ENCODE results near the gene DOCK3.
"Not testable (repeated sequence)": the region's sequence is repeated elsewhere in the genome, so short reads cannot be mapped to it uniquely, and the experiment has no call there.

The DOCK3 gene

DNA sequence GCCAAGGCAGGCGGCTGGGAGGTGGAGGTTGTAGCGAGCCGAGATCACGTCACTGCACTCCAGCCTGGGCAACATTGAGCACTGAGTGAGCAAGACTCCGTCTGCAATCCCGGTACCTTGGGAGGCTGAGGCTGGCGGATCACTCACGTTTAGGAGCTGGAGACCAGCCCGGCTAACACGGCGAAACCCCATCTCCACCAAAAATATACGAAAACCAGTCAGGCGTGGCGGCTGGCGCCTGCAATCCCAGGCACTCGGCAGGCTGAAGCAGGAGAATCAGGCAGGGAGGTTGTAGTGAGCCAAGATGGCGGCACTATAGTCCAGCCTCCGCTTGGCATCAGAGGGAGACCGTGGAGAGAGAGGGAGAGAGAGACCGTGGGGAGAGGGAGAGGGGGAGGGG lies 129.6 kb downstream of the DOCK3 start:
- not testable (repeated sequence) for DNase-seq (ENCODE audit: low spot score)

DNA sequence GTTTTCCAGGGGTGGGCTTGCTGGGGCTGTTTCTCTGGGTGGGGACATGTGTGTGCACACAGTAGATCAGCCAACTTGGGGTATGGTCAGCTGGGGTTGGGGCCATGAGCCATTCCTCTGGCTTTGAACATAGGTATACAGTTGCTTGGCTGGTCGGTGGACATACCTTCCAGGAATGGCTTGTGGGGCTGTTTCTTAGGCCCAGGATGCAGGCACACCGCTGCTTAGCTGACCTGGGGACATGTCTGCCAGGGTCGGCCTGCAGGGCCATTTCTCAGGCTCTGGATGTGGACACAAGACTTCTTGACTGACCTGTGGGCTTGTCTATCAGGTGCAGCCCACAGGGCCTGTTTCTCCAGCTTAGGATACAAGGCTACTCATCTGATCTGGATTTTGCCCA lies 130.6 kb downstream of the DOCK3 start:
- DNase-seq (ENCODE audit: low spot score) = no peak

GRCh38 chr3:50806031-50806430 lies 131.3 kb downstream of the DOCK3 start:
- no peak for DNase-seq (ENCODE audit: low spot score)

DNA sequence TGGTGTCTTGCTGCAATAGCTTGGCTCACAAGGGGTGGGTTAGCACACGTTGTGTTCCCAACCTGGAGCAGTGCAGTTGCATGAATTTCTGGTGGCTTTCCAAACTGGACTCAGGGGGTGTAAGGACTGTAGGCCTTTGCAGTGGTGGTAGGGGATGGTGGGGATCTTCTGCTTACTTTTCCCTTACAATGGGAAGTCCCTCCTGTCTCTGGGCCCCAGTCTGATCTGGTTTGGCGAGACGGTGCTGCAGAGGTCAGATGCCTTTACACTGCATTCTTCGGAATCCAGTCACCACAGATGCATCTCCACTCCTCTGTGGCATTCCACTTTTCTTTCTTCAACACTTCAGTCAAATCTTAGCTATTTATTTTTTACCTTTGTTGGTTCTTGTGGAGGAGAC lies 132.1 kb downstream of the DOCK3 start:
- DNase-seq (ENCODE audit: low spot score) = no peak

- DNase-seq (ENCODE audit: low spot score) = no peak
Observed at GRCh38 chr3:50807266-50807665, 132.5 kb downstream of the DOCK3 start.

DNA sequence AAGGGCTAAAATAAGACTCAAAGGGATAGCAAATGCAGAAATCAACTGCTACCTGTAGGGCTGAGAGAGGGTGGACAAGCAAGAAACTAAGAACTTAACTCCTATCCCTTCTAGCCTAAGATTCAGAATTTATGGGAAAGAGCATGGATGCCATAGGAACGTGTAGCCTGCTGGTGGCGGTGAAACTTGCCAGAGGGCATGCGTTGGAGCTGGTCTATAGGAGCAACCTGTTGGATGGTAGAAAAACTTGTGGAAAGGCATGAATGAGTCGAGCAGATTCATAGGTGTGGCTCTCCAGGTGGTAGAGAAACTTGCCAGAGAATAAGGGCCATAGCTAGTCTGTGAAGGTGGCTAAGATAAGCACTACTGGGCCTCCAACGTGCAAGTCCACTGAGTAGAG lies 137.2 kb downstream of the DOCK3 start:
- DNase-seq (ENCODE audit: low spot score) = no peak

GRCh38 chr3:50815844-50816243 lies 141.1 kb downstream of the DOCK3 start:
- no peak for DNase-seq (ENCODE audit: low spot score)

DNA sequence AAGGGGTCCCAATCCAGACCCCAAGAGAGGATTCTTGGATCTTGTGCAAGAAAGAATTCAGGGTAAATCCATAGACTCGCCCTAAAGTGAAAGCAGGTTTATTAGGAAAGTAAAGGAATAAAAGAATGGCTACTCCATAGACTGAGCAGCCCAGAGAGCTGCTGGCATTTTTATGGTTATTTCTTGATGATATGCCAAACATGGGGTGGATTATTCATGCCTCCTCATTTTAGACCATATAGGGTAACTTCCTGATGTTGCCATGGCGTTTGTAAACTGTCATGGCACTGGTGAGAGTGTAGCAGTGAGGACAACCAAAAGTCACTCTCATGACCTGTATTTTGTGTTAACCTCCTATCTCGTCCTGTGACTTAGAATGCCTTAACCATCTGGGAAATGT lies 142.2 kb downstream of the DOCK3 start:
- no peak for DNase-seq (ENCODE audit: low spot score)

- no peak for DNase-seq (ENCODE audit: low spot score)
Observed at GRCh38 chr3:50817756-50818529, 143.2 kb downstream of the DOCK3 start.

DNA sequence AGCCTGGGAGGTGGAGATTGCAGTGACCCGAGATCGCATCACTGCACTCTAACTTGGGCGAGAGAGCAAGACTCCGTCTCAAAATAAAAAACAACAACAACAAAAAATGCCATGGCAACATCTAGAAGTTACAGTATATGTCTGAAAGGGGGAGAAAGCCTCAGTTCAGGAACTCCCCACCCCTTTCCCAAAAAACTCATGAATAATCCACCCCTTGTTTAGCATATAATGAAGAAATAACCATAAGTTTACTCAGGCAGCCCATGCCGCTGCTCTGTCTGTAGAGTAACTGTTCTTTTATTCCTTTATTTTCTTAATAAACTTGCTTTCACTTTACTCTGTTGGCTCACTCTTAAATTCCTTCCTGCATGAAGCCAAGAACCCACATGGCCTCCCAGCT lies 145.2 kb downstream of the DOCK3 start:
- no peak for DNase-seq (ENCODE audit: low spot score)

GRCh38 chr3:50825841-50826240 lies 151.1 kb downstream of the DOCK3 start:
- DNase-seq (ENCODE audit: low spot score) = no peak

GRCh38 chr3:50830451-50830850 lies 155.7 kb downstream of the DOCK3 start:
- no peak for DNase-seq (ENCODE audit: low spot score)

GRCh38 chr3:50831009-50831408 lies 156.3 kb downstream of the DOCK3 start:
- DNase-seq (ENCODE audit: low spot score) = not testable (repeated sequence)

DNA sequence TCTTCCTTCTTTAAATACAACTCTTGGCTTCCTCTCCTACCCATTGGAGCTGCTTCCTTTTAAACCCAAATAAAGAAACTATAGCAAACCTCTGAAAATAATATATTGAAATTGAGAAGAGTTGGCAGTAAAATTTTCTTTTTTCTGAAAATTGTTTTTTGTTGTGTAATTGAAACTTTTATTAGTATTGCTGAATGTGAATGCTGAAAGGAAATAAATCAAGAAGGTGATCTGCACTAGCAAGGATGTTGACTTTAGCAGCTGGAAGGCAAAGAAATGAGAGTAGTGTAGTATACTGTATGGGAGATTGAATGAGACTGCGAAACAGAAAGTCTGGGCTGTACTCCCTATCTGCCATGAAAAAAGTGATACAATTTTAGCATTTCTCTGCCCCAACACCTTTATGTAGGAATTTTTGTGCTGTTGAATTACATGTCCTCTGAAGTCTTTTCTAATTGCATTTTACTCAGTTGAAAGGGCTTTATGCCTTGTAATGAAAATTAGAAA lies 166.3 kb downstream of the DOCK3 start:
- no peak for DNase-seq (ENCODE audit: low spot score)

DNA sequence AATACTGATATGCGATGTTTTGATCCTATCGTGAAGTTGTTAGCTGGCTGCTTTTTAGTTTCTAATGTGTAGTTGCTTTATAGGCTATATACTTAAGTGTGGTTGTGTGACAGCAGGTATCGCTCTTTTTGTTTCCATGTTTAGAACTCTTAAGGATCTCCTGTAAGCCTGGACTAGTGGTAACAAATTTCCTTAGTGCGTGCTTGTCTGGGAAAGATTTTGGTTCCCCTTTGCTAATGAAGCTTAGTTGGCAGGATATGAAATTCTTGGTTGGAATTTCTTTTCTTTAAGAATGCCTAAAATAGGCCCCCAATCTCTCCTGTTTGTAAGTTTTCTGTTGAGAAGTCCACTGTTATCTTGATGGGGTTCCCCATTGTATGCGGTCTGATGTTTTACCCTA lies 173.6 kb downstream of the DOCK3 start:
- DNase-seq (ENCODE audit: low spot score) = no peak

GRCh38 chr3:50850639-50851511 lies 176.1 kb downstream of the DOCK3 start:
- DNase-seq (ENCODE audit: low spot score) = no peak

- no peak for DNase-seq (ENCODE audit: low spot score)
Observed at GRCh38 chr3:50853936-50854335, 179.2 kb downstream of the DOCK3 start.

DNA sequence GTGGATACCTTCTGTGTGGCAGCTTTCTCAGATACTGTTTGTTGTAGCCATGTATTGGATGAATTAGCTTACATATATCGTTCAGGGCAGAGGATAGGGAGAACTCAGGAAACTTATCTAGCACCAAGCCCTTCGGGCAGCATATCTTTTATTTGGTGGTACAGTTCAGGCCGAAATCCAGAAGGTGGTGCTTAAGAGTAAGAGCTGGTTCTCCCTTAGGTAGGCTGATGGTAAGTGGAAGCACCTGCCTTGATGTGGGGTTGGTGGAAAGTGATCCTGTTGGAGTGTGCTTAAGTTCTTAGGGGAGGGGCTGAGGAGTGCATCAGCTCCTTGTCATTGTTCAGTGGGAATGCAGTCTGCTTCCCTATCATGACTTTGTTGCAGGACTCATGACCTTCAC lies 187.5 kb downstream of the DOCK3 start:
- DNase-seq (ENCODE audit: low spot score) = no peak

DNA sequence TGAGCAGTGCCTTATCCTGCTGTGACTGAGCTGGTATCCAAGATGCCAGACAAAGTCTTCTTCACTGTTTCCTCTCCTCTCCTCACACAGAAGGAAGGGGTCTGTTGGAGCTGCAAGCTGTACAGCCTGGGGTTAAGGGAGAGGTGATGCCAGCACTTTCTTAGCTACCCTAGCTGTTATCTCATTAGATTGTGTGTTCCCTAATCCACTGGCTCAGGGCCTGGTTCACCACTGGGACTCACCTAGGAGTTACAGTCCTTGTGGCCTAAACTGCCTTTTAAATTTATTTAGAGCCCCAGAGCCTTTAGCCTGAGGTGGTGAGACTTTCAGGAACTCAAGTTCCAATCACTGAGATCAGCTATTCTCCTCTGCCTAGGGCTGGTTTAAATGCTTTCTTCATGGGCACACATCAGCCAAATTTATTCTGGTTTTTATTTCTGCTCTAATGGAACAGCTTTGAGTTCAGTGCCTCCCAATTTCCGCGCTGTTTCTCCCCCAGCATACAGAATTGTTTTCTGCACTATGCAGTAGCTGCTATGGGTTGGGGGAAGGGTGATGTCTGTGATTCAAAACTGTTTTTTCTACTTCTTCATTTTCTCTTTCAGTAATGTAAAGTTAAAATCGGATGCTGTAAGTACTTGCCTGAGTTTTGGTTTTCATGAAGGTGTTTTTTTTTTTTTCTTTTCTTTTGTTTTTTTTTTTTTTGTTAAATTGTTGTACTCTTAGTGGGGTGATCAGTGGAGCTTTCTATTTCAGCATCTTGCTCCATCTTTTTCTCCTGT lies 198.8 kb downstream of the DOCK3 start:
- DNase-seq (ENCODE audit: low spot score) = no peak

DNA sequence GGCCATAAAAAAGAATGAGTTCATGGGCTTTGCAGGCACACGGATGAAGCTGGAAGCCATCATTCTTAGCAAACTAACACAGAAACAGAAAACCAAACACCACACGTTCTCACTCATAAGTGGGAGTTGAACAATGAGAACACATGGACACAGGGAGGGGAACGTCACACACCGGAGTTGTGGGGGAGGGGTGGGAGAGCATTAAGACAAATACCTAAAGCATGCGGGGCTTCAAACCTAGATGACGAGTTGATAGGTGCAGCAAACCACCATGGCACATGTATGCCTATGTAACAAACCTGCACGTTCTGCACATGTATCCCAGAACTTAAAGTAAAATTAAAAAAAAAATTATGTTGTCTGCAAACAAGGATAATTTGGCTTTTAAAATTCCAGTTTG lies 200.1 kb downstream of the DOCK3 start:
- not testable (repeated sequence) for DNase-seq (ENCODE audit: low spot score)

GRCh38 chr3:50876947-50877346 lies 202.2 kb downstream of the DOCK3 start:
- no peak for DNase-seq (ENCODE audit: low spot score)

DNA sequence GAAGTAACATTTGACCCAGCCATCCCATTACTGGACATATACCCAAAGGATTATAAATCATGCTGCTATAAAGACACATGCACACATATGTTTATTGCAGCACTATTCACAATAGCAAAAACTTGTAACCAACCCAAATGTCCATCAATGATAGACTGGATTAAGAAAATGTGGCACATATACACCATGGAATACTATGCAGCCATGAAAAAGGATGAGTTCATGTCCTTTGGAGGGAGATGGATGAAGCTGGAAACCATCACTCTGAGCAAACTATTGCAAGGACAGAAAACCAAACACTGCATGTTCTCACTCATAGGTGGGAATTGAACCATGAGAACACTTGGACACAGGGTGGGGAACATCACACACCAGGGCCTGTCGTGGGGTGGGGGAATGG lies 208.0 kb downstream of the DOCK3 start:
- DNase-seq (ENCODE audit: low spot score) = not testable (repeated sequence)

Data from COLO829 (cell line).